Aortic smooth muscle cell (primary cell): Measurements from ENCODE around the gene POP7. TPM values are rescaled to one million over a fixed set of nuclear protein-coding genes. Genes with fewer than 3 reads are reported as not detected.

Source experiments
- total RNA-seq: library from RNA; depleted of rRNA; stranded (reverse); fragments of >200 nt; gene quantifications from 2 replicates; pipeline ENCODE4 v1.2.3, GENCODE V29; 2014

The POP7 gene
- total RNA-seq = 30.2 and 34.5 TPM in 2 replicates

DNA sequence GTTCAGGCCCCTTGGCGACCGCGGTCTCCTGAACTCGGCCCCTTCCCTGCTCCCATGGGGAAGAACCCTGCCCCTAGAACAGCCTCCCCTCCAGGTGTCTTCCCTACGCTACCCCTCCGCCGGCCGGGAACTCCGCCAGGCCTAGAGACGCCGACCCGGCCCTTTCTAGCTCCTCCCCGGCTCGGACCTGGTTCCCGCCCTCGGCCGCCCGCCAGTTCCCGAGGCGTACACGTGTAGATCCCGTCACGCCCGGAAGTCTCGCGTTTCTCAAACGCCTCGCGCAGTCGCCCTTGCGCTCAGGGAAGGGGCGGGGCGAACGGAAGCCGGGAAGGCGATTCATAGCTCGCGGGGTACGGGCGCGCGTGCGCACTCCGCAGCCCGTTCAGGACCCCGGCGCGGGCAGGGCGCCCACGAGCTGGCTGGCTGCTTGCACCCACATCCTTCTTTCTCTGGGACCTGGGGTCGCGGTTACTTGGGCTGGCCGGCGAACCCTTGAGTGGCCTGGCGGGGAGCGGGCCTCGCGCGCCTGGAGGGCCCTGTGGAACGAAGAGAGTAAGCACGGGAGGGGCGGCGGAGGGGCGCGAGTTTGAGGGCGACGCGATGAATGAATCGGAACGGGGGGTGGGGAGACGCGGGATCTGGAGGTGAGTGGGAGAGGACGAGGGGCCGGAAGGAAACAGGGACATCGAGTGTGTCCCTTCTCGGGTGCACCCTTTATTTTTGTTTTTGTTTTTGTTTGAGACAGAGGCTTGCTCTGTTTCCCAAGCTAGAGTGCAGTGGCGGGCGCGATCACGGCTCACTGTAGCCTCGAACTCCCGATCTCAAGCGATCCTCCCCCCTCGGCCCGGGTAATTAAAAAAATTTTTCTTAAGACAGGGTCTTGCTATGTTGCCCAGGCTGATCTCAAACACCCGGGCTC is at the start of gene POP7:
POP7 (plus strand) TSS at position 369 of the 919 bp plus-strand sequence. CDS start 710 bp downstream, outside the sequence.

GRCh38 chr7:100673302-100673941 is 32.5 kb upstream of the POP7 start, which contains the start of gene GNB2:
GNB2 (plus strand) TSS chr7:100673740; CDS start chr7:100676266, 2,526 bp downstream.

DNA sequence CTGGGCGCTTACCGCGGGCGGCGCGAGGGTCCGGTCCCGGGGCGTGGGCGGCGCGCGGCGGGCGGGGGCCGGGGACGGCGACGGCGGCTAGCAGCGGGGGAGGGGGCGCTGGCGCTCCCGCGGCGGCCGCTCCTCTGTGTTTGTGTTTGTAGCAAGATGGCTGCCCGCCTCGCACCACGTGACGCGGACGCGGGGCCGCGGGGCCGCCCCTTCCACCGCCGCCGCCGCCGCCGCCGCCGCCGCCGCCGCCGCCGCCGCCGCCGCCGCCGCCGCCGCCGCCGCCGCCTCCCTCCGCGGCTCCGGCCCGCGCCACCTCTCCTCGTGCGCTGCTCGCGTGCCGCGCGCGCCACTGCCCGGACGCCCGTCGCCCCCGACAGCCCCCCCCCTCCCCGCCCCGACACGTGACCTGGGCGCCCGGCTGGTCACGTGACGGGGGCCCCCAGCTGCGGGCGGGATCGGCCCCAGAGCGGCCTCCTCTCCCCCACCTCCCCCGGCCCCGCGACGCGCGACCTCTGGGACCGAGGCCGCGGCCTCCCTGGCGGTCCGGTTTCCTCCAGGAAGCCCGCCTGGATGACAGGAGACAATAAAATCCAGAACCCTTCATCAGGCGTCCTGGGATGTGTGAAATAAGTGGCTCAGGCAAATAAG is 11.7 kb upstream of the POP7 start, which contains the start of gene GIGYF1:
GIGYF1 (minus strand) TSS at position 153 of the 648 bp plus-strand sequence. CDS start 6,012 bp downstream, outside the sequence.

GRCh38 chr7:100720279-100720670 is 14.4 kb downstream of the POP7 start, which contains the start of gene EPO:
EPO (plus strand) TSS chr7:100720468; CDS start chr7:100720981, 513 bp downstream.

Other genes with a start within 250 kb of the POP7 start
- gene SPACDR, start 241.9 kb upstream of the POP7 start, total RNA-seq = 0.25 and 0.79 TPM in 2 replicates
- 21.7 and 22.2 TPM in 2 replicates for gene TSC22D4, start 226.9 kb upstream of the POP7 start, total RNA-seq
- 0.13 and 0.19 TPM in 2 replicates for gene NYAP1, start 222.2 kb upstream of the POP7 start, total RNA-seq
- 6.0 and 9.1 TPM in 2 replicates for gene AGFG2, start 166.9 kb upstream of the POP7 start, total RNA-seq
- not detected in 2 replicates for gene SAP25, start 132.2 kb upstream of the POP7 start, total RNA-seq
- gene LRCH4, start 120.0 kb upstream of the POP7 start, total RNA-seq = 6.5 and 8.8 TPM in 2 replicates
- 0.40 and 0.56 TPM in 2 replicates for gene FBXO24, start 119.8 kb upstream of the POP7 start, total RNA-seq
- gene PCOLCE, start 103.8 kb upstream of the POP7 start, total RNA-seq = 62.9 and 94.5 TPM in 2 replicates
- 4.0 and 6.9 TPM in 2 replicates for gene MOSPD3, start 93.6 kb upstream of the POP7 start, total RNA-seq
- 0.31 and 0.40 TPM in 2 replicates for gene TFR2, start 64.6 kb upstream of the POP7 start, total RNA-seq
- gene ACTL6B, start 49.7 kb upstream of the POP7 start, total RNA-seq = not detected in 2 replicates
- 84.4 and 86.5 TPM in 2 replicates for gene GNB2, start 32.4 kb upstream of the POP7 start, total RNA-seq
- gene GIGYF1, start 11.9 kb upstream of the POP7 start, total RNA-seq = 11.4 and 11.8 TPM in 2 replicates
- not detected in 2 replicates for gene EPO, start 14.3 kb downstream of the POP7 start, total RNA-seq
- gene ZAN, start 27.5 kb downstream of the POP7 start, total RNA-seq = not detected in 2 replicates
- 14.1 and 16.4 TPM in 2 replicates for gene EPHB4, start 121.4 kb downstream of the POP7 start, total RNA-seq
- 9.7 and 13.2 TPM in 2 replicates for gene SLC12A9, start 146.6 kb downstream of the POP7 start, total RNA-seq
- gene TRIP6, start 161.3 kb downstream of the POP7 start, total RNA-seq = 89.4 and 93.8 TPM in 2 replicates
- gene SRRT, start 169.0 kb downstream of the POP7 start, total RNA-seq = 37.4 and 52.7 TPM in 2 replicates
- 3.1 and 4.9 TPM in 2 replicates for gene UFSP1, start 183.6 kb downstream of the POP7 start, total RNA-seq
- not detected in 2 replicates for gene ACHE, start 189.8 kb downstream of the POP7 start, total RNA-seq
- gene MUC3A, start 243.4 kb downstream of the POP7 start, total RNA-seq = not detected in 2 replicates